Sigmoid colon (tissue), 4 donors: ENCODE data around the gene IGF2BP3.

Experiments
- CTCF ChIP-seq, 4 experiments: fragments of 450-650 bp in 3 of 4; fragments of 200-600 bp in 1 of 4; IDR thresholded peaks; one replicate each; pipeline ENCODE4 v1.5.1; 2016 to 2019; ENCODE audit warnings: antibody characterized with exemption in 4 of 4, mild to moderate bottlenecking in 3 of 4, moderate library complexity in 2 of 4
- EP300 ChIP-seq, 4 donors: sonication (generic); formaldehyde crosslinking; IDR thresholded peaks; one replicate each; pipeline ENCODE4 v1.6.1; 2017; ENCODE audit warnings: antibody characterized with exemption in 4 of 4
- POLR2A ChIP-seq, 2 donors: fragments of 450-650 bp; IDR thresholded peaks; one replicate each; pipeline ENCODE4 v1.6.1; 2016; ENCODE audit warnings: antibody characterized with exemption in 2 of 2, mild to moderate bottlenecking in 2 of 2, moderate library complexity in 2 of 2
- POLR2AphosphoS5 ChIP-seq, 4 donors: sonication (generic); formaldehyde crosslinking; IDR thresholded peaks; one replicate each; pipeline ENCODE4 v1.6.1; 2017; ENCODE audit warnings: antibody characterized with exemption in 4 of 4

DNA sequence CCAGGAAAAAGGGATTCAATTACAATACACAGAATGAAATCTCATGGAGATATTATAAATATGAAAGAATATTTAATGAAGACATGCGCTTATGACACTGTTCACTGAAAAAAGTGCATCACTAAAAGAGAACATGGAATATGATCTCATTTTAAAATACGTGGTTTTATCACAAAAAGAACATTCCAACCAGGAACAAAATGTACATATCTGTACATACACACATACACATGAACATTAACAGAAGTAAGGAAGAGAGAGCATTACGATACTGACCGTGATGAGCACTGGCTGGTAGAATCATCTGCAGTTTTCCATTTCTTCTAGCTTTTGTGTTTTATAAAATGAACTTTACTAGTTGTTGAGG is 39.4 kb downstream of the IGF2BP3 start:
- no peak for TF ChIP-seq CTCF (IDR thresholded peaks at IDR 0.05)
- no peak for TF ChIP-seq POLR2AphosphoS5 (IDR thresholded peaks at IDR 0.05)
- TF ChIP-seq POLR2A (IDR thresholded peaks at IDR 0.05) = no peak
- no peak for TF ChIP-seq EP300 (IDR thresholded peaks at IDR 0.05)
